Stimulated activated CD4-positive, alpha-beta T cell treated with anti-CD3 and anti-CD28 coated beads, Interleukin-1b, Interleukin-23, amount 100 ng/mL, for 24 hours (primary cell): ENCODE results near the gene RPL38.

Source experiments
- DNase-seq, 4 experiments: peaks; one replicate each; pipeline ENCODE4 v3.0.0-alpha.2; 2020; ENCODE audit warnings: low read depth in 4 of 4, low spot score in 1 of 4

The RPL38 gene

DNA sequence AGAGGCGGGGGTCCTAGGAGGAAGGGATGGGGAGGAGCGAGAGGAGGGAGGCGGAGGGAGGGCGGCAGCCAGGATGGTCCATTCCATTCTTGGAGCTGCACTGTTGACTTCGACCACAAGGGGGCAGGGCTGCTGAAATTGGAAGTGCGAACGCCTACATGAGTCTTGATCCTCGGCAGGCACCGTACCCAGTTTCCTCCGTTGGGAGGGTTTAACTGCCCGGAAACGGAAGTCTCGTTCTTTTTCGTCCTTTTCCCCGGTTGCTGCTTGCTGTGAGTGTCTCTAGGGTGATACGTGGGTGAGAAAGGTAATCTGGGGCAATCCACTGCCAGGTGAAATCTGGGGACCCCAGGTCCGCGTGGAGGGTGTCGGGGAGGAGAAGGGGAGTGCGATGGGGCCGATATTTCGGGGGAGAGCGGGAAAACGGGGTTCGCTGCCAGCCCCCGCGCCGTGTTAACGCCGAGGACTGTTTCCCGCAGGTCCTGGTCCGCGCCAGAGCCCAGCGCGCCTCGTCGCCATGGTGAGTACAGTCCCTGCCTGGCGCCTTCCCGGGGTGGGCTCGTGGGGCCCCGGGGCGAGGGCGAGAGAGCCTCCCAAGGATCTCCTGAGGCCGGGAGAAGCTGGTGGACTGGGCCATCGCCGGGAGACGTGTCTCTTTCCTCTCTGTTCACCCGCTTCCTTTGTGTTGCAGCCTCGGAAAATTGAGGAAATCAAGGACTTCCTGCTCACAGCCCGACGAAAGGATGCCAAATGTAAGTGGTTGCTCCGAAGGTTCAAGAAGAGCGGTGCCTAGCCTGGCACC is at the start of gene RPL38:
TSS of gene RPL38 (plus strand) at position 240 of the 802 bp plus-strand sequence. CDS start at position 518, 278 bp downstream.
- peak; percentile 94 to 97 (median 96) for DNase-seq

DNA sequence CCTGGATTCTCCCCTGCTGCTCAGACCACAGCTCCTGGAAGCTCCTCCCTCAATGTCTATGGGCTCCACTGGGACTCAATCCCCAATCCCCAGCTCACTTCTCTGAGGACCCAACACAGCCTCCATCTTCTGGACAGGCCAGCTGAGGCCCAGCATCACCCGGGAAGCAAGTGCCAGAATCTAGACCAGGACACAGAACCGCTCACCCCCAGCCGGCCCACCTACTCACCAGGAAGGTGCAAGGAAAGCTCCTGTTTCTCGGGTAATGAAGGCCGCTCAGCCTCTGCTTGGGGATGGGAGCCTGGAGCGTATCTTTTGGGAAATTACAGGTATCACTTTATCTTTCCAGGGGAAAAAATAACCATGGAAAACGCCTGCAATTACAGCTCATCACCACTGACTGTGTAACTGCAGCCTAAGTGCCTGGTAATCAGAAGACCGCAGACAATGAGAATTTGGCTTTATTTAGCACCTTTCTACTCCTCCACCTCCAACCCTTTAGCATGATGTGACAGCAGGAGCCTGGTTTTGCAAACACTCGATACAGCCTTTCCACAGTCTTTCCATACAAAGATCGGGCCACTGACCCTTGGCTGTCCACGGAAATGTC is 49.6 kb upstream of the RPL38 start:
- DNase-seq = no peak

- DNase-seq = no peak
These were observed 46.6 kb upstream of the RPL38 start for GRCh38 chr17:74156878-74157277.

GRCh38 chr17:74157366-74157765 is 46.1 kb upstream of the RPL38 start:
- DNase-seq = no peak

GRCh38 chr17:74158761-74159160 is 44.7 kb upstream of the RPL38 start:
- no peak for DNase-seq

GRCh38 chr17:74159226-74159840 is 44.1 kb upstream of the RPL38 start:
- DNase-seq = no peak

GRCh38 chr17:74160656-74161502 is 42.6 kb upstream of the RPL38 start:
- DNase-seq = no peak

- no peak for DNase-seq
These were observed 42.0 kb upstream of the RPL38 start for GRCh38 chr17:74161503-74161875.

DNA sequence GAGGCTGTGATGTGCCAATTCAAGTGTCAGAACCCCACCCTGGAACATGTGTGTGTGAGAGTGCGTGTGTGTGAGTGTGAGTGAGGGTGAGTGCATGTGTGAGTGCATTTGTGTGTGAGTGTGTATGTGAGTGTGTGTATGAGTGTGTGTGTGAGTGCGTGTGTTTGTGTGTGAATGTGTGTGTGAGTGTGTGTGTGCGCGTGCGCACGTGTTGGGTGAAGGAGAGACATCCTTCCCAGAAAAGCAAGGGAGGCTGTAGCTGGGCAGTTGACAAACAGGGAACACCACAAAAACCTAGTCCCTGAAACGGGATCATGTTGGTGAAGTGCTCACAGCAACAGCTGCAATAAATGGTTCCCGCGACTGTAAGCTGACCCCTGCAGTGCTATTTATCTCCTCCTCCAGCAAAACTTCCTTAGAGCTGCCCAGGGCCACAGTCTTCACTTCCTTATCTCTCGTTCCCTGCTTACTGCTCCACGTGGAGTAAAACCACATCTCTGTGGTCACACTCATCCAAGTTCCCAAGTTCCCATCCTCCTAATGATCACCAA is 40.1 kb upstream of the RPL38 start:
- DNase-seq = no peak

GRCh38 chr17:74163836-74164235 is 39.6 kb upstream of the RPL38 start:
- no peak for DNase-seq

GRCh38 chr17:74164446-74165045 is 38.9 kb upstream of the RPL38 start:
- no peak for DNase-seq

- no peak for DNase-seq
These were observed 37.6 kb upstream of the RPL38 start for GRCh38 chr17:74165797-74166365.

- no peak for DNase-seq
These were observed 32.6 kb upstream of the RPL38 start for GRCh38 chr17:74170924-74171323.

DNA sequence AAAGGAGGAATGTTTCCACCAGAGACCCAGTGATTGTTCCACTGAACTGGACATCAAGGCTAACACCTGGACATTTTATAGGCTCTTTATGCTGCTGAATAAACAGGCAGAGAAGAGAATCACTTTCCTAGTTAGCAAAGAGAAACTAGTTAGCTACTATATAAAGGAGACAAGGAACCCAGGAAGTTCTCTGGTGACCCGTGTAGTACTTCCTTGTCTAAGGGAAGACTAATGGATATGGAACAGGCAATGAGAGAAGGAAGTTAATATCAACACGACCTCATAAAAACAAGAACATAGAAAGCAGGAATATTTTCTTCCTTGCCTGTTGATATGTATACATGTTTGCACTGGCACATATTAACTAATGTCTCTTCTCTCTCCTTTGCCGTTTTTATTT is 30.8 kb upstream of the RPL38 start:
- DNase-seq = no peak

- peak in 2 of 4 experiments; percentile 24 to 34 for DNase-seq
These were observed 26.9 kb upstream of the RPL38 start for GRCh38 chr17:74176546-74177001.

- DNase-seq = no peak
These were observed 26.4 kb upstream of the RPL38 start for GRCh38 chr17:74177018-74177450.

DNA sequence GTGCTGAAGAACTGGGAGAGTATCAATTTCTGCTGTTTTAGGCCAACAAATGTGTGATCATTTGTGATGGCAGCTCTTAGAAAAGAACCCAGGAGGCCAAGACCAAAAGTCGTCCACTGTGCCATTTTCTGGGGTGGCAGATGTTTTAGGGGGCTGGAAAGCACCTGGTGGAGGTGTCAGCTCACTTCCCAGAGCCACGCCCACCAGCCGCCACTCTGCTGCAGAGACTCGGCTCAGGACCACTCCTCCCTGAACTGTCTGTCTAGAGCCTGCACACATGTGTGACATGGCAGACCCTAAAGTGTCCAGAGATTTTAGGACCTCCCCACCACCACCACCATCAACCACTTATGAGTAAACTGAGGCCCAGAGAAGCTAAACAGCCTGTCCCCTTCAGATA is 23.9 kb upstream of the RPL38 start:
- no peak for DNase-seq

DNA sequence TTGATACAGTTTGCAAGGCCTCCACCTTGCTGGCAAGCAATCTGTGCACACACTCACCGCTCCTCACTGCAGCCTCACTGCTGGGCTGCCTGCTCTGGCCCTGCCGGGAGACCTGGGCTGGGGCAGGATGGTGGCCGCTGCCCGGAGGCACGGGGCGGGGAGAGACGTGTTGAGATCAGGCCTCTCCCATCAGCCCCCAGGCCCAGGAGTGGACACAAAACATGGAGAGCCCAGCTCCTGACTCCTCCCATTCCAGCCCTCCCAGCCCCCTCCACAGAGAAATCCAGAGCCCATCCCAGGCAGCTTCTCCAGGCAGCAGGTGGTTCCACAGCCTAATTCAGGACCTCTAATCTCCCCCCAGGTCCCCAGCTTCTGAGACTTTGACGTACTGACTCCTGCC is 23.1 kb upstream of the RPL38 start:
- DNase-seq = no peak

- no peak for DNase-seq
These were observed 22.1 kb upstream of the RPL38 start for GRCh38 chr17:74181341-74181740.

GRCh38 chr17:74182041-74182723 is 21.3 kb upstream of the RPL38 start:
- no peak for DNase-seq
